LoVo (cell line): ENCODE data around the gene SHPK.

Experiments
- DNase-seq: peaks from one replicate; pipeline ENCODE4 v3.0.0-alpha.2; 2016; ENCODE audit warnings: low spot score

Gene SHPK, protein sequence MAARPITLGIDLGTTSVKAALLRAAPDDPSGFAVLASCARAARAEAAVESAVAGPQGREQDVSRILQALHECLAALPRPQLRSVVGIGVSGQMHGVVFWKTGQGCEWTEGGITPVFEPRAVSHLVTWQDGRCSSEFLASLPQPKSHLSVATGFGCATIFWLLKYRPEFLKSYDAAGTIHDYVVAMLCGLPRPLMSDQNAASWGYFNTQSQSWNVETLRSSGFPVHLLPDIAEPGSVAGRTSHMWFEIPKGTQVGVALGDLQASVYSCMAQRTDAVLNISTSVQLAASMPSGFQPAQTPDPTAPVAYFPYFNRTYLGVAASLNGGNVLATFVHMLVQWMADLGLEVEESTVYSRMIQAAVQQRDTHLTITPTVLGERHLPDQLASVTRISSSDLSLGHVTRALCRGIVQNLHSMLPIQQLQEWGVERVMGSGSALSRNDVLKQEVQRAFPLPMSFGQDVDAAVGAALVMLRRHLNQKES

DNA sequence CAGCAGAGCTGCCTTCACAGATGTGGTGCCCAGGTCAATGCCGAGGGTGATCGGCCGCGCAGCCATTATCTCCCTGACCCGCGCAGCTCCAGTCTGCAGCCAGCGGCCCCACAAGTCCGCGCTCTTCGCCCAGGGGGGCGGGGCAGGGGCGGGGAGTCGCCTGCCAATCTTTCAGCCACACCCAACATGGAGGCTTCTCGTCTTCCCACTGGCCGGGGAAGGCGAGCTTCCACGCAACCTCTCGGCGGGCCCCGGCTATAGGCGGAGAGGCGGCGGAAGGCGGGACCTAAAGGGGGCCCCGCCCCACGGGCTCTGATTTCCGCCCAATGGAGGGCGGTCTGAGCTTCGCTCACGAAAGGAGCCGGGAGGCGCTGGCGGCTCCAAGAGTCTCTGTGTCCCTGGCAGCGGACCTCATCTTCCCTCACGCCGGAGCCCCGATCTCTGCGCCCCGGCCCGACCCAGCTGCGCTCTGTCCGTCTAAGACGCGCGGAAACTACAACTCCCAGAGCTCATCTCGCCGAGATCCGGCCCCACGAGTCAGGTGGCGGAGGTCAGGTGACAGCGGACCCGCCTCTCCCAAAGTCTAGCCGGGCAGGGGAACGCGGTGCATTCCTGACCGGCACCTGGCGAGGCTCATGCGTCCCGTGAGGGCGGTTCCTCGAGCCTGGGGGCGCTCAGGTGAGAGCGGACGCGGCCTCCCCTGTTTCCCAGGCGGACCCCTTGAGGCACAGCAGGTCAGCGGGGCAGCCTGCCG lies at the start of gene SHPK, which contains the start of gene CTNS:
Gene SHPK (minus strand): TSS at position 97 of the 754 bp plus-strand sequence. CDS start 31 bp downstream, at position 66.
Gene CTNS (plus strand): TSS at position 607 of the 754 bp plus-strand sequence. CDS start 3,447 bp downstream, outside the sequence.
- peak; percentile 98 for DNase-seq

DNA sequence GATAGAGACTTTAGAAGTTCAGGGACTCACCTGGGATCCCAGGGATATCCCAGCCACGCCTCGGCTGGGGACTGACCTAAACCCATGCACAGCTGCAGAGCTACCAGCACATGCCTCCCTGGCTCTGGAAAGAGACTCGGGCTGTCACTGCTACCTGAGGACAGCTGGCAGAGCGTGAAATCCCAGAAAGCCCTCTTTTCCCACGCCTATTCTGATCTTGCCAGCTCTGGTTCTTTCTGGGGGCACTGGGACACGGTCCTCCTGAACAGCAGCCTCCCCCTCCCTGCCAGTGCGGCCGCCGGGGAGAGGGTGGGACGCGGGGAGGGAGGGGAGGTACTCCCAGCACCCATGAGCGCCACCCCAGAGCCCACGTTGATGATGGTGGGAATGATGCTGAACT lies 49.1 kb upstream of the SHPK start:
- no peak for DNase-seq

DNA sequence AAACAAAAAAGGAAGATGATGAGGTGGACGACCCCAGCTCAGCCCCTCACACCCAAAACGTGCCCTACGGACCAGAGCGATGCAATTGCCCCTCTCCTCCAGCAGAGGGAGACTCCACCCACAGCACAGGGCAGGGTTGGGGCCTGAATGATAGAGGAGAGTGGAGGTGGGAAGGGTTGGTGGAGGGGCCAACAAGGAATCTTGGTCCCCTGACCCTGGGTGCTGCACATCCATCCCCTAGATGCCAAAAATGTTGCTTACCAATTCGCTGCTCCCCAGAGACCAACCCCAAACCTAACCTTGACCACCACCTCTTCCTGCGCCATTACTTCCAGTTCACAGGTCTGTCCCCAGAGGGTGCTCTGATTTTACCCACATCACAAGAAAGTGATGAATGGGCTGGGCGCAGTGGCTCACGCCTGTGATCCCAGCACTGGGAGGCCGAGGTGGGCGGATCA lies 47.0 kb upstream of the SHPK start:
- DNase-seq = no peak

DNA sequence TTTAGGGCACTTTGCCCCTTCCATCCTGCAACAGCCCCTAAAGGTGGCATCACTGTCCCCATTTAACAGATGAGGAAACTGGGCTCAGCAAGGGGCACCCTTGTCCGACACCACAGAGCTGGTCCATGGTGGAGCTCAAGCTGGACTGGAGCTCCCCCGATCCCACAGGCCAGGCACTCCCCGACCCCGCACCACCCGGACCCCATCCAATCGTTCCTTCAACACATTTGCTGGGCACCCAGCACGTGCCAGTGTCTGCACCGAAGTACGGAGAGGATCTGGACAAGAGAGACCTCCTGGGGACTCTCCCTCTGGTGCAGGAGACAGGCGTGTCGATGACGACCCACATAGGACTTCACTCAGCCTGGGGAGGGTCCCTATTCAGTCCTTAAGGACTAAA lies 46.0 kb upstream of the SHPK start:
- no peak for DNase-seq

DNA sequence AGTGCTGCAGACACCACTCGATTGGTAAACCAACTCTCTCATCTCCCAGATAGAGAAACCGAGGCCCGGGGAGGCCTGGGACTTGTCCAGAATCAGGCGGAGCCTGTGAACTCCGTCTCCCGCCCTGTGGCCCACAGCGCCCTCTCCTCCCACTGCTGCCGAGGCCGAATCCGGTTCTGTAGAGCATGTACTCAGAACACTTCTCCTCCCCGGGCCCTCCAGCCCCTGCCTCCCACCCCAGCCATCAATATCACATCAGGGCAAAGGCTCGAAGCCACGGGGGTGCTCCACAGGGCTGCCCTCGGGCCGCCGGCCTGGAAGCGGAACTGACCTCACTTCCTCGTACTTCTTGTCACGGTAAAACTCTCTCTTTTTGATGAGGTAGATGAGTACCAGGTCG lies 45.5 kb upstream of the SHPK start:
- no peak for DNase-seq

DNA sequence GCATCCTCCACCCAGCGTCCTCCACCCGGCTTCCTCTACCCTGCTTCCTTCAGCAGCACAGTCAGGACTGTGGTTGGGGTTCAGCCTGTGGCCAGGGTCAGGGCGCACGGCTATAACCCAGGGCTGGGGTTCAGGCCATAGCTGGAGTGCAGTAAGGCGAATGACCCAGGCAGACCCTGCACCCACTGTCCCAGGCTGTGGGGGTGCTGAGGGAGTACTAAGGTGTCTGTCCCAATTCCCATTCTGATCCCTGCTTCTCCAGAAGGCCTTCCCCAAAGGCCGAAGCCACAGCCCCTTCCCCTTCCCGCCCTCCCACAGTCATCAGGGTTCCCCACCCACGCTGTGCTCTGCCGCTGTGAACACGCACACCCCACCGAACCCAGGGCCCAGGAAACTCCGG lies 45.0 kb upstream of the SHPK start:
- DNase-seq = no peak

DNA sequence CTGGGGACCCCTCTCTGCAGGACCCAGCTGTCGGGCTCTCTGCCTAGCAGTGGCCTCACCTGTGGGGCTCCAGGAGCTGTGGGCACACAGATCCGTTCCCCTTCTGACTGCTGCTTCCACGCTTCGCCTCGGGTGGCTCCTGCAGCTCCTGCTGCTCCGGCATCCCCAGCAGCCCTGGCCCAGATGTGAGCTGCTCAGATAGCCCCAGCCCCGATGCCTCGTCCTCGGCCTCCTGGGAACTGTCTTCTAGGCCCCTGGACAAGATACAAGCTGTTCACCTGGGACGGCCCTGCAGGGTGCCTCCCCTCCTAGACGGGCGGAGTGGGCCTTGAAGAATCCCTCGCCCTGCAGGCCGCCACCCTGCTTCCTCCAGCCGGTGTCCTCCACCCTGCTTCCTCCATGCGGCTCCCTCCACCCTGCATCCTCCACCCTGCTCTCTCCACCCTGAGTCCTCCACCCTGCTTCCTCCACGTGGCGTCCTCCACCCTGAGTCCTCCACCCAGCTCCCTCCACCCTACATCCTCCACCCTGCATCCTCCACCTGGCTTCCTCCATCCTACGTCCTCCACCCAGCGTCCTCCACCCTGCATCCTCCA lies 43.6 kb upstream of the SHPK start:
- DNase-seq = no peak

DNA sequence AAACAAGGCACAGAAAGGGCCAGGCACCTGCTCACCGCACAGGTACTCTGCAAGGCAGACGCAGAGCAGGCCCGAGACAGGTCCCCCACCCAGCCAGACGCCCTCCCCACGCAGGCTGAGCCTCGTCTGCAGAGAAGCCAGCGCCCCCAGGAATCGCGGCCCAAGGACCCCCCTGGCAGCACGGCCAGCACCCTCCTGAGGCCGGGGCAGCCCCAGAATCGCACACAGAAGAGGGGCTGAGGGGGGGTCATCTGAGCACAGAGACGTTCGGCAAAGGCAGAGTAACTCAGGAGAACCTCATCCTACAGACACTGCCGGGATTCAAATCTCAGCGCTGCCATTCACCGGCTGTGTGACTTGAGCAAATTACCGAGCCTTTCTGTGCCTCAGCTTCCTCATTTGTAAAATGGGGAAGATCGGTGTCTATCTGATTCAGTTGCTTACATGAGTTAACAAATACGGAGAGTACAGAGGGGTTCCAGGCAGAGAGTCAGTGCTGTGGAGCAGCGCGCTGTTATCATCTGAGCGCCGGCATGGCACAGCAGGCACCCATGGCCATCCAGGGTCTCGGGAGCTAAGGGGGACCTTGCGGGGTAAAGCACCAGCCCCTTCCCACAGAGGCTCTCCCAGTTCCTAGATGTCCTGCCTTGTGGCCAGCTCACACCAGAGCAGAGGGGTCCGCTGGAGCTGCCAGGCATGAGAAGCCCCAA lies 42.9 kb upstream of the SHPK start:
- no peak for DNase-seq

DNA sequence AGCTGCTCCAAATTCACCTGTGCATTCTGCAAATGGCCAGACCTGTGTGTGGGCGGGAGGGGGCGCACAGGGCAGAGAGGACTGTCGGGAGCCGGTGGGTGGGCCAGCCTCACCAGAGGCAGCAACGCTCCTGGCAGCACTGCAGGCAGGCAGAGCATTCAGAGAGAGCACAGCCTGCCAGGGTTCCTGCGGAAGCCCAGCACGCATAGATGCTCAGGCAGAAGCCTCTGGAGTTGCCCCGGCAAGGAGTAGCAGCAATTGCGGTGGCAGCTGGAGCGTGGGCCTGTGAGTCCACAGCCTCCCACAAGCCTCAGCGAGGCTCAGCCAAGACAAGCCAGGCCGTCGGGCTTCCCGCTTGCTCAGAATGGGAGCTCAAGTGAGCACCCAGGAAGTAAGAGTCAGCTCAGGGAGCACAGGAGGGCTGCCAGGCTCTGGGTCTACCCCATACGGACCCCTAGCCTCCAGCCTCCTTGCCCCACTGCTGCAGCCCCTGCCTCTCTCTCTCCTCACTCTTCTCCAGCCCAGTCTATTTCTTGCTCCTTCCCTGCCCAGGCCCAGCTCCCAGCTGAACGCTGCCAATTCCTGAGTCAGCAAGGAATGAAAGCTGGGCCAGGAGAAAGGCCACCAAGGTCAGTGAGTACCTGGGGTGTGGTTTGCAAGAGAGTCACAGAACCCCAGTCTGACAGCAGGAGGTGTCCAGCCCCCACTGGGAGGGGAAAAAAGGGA lies 42.2 kb upstream of the SHPK start:
- no peak for DNase-seq

DNA sequence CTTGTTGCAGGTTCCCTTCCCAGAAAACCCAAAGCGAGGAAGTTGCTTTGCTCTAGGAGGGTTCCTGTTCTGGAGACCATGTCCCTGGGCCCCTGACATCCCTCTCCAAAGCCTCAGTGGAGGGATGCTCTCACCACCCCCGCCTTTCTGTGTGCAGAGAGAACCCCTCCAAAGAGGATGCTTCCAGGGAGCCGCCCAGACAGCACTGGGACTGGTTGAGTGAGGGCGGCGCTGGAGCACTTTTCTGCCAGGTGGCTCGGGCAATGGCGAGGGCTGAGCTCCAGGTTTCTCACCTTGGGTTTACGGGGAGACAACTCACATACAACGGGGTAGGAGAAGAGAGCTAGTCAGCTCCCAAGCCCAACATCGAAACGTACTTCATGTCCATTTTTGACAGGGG lies 39.8 kb upstream of the SHPK start:
- DNase-seq = no peak

DNA sequence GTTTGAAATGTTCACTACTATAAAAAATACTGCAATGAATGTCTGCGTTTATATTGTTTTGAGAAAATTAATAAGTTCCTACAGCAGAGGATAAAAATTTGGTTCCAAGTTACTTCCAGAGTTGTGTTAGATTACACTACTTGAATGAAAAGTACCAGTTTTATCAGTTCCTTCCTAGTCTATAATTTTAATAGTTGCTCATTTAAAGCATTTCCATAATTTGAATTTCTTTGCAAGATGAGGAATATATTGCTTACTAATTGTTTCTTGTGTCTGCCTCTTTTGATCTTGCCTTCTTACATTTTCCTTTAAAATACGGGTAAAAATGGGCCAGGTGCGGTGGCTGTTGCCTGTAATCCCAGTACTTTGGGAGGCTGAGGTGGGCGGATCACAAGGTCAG lies 36.5 kb upstream of the SHPK start:
- DNase-seq = no peak

DNA sequence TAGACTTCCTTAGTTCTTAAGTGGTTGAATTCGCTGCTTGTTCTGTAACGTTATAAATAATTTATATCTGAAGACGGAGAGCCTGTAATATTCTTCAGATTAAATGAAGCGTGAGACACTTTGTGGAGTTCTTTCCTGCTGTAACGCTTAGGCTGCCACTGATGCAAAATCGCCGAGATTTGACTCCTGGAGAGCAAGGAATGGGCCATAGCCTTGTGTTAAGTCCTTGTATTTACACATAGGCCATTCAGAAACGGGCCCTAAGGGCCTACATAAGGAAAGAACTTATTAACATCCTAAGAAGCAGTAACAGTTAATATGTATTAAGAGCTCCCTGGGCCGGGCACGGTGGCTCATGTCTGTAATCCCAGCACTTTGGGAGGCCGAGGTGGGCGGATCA lies 33.5 kb upstream of the SHPK start:
- no peak for DNase-seq

DNA sequence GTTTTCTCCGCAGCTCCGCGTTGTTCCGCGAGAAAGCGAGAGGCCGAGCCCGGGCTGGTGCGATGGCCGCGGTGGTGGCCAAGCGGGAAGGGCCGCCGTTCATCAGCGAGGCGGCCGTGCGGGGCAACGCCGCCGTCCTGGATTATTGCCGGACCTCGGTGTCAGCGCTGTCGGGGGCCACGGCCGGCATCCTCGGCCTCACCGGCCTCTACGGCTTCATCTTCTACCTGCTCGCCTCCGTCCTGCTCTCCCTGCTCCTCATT lies 33.0 kb upstream of the SHPK start:
- no peak for DNase-seq

DNA sequence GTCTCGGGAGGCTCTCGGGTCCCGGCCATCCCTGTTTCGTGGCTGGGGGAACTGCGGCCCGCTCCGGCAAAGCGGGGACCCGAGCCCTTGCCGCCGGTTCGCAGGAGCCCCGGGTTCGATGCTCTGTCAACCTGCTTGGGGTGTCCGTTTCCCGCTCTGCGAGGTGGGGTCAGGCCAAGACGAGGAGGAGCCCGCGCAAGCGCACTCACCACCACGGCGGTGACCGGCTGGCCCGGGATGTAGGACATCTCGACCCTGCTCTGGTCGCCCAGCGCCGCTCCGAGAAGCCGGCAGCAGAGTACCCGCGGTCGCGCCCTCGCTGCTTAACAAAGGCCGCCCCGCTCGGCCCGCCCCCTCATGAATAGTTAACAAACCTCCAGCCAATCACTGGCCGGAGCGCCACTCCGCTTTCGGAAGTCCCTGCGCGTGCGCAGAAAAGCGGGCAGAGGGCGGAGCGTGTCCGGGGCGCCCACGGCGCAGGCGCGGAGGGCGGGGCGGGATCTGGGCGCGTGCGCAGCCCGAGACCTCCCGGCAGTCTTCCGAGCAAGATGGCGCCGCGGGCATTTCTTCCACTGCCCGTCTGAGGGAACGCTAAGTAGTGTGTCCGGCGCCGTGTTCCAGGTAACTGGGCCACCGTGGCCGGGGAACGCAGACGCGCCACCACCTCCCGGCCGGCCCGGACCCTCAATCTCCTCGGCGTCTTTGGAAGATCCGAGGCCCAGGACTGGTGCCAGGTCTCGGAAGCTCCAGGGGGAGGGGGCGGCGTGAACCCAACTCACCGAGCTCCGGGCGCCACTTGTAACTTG lies 32.4 kb upstream of the SHPK start, which contains the start of the genes EMC6 and TAX1BP3:
Gene EMC6 (plus strand): TSS at position 534 of the 806 bp plus-strand sequence. CDS start 335 bp downstream, outside the sequence.
Gene TAX1BP3 (minus strand): TSS at position 300 of the 806 bp plus-strand sequence. CDS start 52 bp downstream, at position 248.
- peak; percentile 99 for DNase-seq

DNA sequence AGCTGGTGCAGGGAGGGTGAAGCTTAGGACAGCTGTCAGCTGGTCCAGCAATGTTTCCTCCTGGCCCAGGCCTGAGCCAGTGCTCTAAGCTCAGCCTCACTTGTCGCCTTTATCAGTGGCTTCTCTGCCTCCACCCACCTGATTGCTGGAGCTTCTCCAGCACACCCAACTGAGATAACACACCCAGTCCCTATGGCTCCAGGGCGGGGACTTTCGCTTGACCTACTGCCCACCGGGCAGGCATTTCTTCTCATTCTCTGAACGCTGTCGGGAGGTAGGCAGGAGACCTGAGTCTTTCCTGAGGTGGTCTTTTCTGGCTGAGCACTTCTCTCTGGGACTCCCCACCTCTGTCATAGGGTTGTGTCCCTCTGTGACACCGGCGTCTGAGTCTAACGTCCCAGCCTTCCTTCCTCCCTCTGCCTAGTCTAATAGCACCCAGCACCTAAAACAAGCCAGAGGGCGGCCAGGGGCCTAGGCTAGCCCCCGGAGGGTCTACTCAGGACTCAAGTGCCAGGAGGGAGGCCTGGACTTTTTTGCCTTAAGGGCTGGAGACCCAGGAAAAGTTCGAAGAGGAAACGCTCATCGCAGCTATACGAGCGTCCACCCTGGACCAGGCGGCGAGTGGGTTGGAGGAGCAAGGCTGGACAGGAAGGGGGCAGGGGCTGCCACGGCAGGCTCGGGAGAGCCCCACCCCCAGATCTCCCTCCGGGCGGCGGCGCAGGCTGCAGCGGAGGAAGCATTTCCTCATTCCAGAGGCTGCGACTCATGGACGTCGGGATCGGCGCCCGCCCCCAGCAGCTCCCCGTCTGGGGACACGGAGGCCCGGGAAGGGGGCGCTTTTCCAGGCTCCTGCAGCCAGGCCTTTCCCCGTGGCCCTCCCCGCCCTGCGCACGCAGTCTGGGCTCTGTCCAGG lies 31.6 kb upstream of the SHPK start:
- peak; percentile 90 for DNase-seq

DNA sequence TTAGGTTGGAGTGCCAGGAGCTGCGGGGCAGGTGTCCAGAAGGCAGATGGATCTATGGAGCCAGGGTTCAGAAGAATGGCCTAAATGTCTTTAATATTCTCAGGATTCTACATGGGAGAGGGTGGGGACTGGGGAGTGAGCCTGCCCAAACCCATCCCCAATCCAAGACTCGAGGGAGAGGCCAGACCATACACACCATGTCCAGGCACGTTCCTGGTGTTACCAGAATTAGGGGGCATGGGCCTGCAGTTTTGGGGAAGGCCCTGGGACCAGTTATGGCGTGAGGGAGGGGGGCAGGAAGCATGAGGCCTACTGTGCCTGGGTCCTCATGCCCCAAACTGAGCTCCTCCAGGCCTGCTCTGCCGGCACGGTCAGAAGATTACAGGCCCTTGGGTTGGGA lies 30.5 kb upstream of the SHPK start:
- no peak for DNase-seq

DNA sequence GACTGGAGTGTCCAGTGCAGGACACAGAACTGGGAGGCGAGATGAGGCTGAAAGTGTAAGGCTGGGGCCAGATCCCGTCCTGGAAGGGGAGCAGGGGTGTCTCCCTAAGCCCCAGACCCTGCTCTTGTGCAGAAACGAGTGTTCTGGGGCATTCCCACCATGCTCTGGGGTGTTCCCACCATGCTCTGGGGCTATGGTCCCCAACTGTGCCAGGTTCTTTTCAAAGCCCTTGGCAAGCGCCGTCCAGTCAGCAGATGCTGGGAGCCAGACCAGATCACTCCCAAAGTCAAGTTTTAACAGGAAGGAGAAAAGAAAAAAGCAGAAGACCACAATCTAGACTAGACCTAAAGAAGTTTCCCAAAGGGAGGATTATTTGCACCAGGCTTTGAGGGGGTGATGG lies 29.8 kb upstream of the SHPK start:
- DNase-seq = no peak

DNA sequence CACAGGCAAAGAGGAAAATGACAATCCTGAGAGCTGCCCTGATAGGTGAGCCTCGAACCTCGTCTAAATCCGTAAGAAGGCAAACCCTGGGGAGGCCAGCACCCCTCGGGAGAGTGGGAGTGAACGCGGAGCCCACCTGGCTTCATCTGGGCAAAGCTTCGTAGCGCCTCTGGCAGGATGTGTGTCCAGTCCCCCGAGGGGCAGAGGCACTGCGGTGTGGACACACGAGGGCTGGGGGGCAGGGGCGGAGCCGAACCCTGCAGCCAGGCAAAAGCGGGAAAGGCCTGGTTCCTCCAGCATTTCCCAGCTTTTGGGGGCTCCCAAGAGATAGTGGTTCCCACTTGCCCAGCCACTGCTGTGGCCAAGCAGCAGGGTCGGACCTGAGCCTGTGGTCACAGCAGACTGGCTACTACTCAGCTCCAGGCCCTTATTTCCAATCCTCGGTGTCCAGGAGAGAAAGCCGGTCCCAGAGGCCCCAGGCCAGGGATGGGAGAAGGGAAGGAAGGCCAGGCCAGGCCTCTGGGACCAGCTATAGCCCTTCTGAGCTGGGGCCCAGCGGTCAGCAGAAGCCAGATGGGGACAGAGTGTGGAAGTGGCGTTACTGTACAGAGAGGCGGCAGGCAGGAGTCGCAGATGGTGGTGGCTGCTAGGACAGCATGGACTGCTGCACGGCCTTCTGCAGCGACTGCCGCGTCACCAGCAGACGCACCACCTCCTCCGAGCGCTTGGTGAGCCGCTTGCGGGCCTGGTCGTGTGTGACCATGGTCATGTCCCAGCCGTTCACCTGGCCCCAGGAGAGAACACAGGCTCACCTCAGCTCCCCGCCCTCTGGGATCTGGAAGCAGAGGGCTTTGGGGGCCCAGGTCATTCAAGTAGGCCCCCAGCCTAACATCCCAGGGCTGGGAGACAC lies 27.3 kb upstream of the SHPK start:
- DNase-seq = no peak
